NCI-H2107 treated with DMSO at 0.1 percent for 48 hours (cell line): ENCODE results near the gene PRKG1.

Source experiments
- DNase-seq: peaks from one replicate; lab custom pipeline; 2025; ENCODE audit not compliant: unreplicated experiment; lab: John Stamatoyannopoulos, UW

The PRKG1 gene

DNA sequence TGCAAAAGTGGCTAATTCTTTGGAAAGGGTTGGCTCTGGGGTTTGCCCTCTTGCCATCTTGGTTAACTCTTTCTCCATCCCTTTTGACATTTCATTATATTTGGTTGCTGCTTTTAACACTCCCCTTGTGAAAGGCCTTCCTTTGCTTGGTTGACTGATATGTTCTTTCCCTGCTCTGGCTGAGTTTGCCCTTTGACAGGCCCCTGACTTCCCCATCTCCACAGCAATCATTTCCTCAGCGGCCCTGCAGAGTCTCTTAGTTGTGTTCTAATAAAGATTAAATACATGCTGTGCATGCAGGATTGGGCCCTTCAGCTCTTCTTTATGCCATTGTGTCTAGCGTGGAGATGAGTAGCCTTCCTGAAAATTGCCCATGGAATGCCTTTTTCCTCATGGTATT, 709.7 kb downstream of the PRKG1 start:
- DNase-seq = no peak

GRCh38 chr10:51786016-51786683, 711.9 kb downstream of the PRKG1 start:
- no peak for DNase-seq

DNA sequence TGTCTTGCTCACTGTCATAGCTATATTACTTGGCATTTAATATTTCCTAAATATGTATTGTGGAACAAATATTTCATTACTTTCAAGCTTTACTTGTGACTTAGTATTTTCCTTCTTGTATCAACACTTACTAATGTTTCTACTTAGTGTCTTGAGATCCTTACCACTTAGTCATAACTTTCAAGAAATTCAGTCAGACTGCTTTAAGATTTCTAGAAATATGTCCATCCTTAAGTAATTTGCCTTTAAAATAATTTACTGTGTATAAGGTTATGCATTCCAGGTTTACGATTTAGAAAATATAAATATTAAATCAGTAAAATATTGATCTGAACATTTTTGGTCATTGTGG, 712.4 kb downstream of the PRKG1 start:
- no peak for DNase-seq

DNA sequence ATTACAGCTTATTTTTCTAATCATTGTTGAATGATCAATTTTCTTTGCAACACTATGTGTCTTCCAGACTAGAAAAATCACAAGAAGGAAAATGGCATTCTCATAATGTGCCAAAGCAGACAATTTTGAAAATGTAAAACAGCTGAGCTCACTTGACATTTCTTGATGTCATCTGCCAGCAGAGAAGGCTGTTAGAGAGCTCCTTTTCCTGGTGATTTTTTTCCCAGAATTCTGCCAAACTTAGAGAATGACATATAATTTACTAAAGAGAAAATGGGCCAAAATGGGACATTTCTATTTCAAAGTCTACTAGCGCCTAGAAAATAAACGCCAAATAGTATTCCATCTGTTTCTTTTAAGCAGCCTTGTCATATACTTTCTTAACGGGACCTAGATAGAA, 714.0 kb downstream of the PRKG1 start:
- DNase-seq = no peak

GRCh38 chr10:51789118-51789517, 714.8 kb downstream of the PRKG1 start:
- no peak for DNase-seq

DNA sequence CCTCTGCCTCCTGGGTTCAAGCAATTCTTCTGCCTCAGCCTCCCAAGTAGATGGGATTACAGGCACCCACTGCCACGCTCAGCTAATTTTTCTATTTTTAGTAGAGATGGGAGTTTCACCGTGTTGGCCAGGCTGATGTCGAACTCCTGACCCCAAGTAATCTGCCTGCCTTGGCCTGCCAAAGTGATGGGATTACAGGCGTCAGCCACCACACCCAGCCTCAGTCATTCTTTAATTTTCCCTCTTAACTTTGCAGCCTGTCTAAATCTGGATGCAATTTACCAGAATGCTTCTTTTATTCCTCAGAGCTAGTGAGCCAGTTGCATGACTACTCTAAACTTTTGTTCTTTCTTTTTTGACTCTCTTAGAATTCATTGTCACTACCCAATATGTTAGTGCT, 715.6 kb downstream of the PRKG1 start:
- no peak for DNase-seq

DNA sequence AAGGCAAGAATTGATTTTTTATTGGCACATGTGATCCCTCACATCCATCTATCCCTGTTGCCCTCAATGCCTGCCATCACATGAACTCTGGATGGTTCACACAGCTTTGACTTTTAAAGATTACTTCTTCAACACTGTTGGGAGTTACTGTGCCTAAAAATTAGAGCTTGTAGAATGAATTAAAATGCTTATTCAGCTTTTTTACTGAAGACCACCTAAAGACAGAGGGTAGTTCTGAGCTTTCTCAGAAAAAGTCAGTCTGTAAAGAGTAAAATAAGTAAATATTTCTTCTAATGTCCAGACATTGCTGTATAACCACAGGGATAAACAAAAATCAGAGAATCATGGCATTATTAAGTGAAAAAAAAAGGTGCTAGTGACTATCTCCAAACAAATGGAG, 718.4 kb downstream of the PRKG1 start:
- DNase-seq = no peak

- no peak for DNase-seq
Observed at GRCh38 chr10:51800121-51800520, 725.8 kb downstream of the PRKG1 start.

GRCh38 chr10:51800725-51801424, 726.6 kb downstream of the PRKG1 start:
- no peak for DNase-seq

GRCh38 chr10:51802030-51802429, 727.7 kb downstream of the PRKG1 start:
- DNase-seq = no peak

- no peak for DNase-seq
Observed at GRCh38 chr10:51804866-51805265, 730.6 kb downstream of the PRKG1 start.

- no peak for DNase-seq
Observed at GRCh38 chr10:51806079-51806835, 732.0 kb downstream of the PRKG1 start.

- no peak for DNase-seq
Observed at GRCh38 chr10:51808187-51808586, 733.9 kb downstream of the PRKG1 start.

DNA sequence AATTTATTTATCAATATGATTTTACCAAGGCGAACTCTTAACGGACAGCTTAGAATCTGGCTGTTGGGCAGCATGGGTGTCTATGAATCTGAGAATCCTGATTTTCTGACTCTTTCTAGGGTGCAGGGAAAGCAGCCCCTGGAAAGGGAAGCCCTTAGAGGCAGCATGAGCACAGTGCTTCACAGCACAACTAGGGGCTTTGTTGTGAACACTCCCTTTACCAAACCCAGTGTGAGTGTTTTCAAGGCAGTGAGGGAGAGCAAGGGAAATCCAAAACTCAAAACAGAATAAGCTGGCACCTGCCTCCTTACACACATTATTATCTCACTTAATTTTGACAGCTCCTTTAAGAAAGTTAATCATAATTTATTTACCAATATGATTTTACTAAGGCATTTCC, 741.4 kb downstream of the PRKG1 start:
- DNase-seq = no peak

- no peak for DNase-seq
Observed at GRCh38 chr10:51821045-51821444, 746.8 kb downstream of the PRKG1 start.

- no peak for DNase-seq
Observed at GRCh38 chr10:51821745-51822144, 747.5 kb downstream of the PRKG1 start.

DNA sequence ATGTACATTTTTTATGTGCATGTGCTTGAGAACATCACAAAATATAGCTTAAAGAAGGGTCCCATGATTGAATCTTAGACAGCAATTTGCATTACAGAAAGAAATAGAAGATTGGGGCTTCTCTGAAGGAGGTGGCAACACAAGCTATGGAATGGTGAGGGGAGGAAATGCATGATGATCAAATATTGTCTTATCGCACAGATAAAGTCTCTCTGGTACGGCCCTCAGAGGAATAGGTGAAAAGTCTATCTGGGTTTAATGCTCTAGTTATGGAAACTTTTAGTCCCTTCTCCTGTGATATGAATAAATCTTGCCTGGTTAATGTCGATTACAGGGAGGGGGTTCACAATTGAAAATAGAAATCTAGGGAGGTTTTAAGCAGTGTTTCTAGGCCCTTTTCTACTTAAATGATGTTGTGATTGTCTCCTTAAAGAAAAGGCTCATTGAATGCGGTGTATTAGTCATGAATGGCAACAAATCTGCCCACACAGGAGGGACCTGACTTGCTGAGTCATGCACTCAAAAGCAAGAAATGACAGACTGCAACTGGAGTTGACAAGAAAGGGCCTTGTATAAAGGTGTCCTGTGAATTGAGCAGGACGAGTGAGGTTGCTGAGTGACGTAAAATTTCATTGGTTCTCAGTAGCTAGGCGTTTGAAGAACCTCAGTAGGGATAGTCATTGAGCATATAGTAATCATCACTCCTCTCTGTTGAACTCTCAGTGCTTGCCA, 758.5 kb downstream of the PRKG1 start:
- no peak for DNase-seq

DNA sequence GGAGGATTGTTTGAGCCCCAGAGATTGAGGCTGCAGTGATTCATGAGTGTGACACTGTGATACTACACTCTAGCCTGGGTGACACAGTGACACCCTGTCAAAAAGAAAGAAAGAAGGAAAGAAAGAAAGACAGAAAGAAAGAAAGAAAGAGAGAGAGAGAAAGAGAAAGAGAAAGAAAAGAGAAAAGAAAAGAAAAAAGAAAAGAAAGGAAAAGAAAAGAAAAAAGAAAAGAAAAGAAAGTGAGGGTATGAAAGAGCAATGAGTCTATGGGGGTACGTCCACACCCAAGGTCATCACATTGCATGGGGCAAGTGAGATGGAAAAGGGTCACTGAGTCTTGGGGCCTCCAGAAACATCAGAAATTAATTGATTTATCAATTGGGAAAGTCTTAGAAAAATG, 760.3 kb downstream of the PRKG1 start:
- DNase-seq = no peak

- no peak for DNase-seq
Observed at GRCh38 chr10:51838471-51838870, 764.2 kb downstream of the PRKG1 start.

GRCh38 chr10:51843966-51844365, 769.7 kb downstream of the PRKG1 start:
- no peak for DNase-seq

DNA sequence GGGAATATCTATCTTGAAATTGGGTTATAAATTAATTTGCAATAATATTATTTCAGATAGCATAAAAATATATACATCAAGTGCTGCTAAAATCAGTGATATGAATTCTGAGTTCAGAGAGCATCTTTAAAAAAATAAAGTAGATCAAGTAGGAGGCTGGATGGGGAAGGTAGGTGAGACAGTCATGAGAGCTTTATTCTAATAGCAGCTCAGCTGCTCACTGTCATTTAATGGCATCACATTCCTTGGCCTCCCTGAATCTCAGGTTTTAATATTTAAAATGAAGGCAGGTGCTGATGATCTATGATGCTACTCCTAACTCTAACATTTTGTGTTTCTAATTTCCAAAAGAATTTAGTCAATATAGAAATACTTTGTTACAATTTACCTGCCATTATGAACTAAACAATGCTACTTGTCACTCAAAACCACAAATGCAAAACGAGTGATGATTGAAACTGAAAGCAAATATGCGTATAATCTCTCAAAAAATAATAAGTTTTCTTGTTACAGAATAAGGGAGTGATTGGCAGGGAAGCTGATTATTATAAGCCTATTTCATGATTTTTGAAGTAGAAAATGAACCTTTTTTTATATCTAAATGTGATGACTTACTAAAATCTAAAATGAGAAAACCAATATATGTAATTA, 772.7 kb downstream of the PRKG1 start:
- no peak for DNase-seq
